Fibroblast of lung (primary cell): ENCODE measurements around the gene WAS. TPM values are rescaled to one million over a fixed set of nuclear protein-coding genes. Genes with fewer than 3 reads are reported as not detected.

Experiments used
- DNase-seq, 2 donors: peaks; one replicate each; pipeline versions ENCODE4 v3.0.0 to v3.0.0-alpha.2; 2010; ENCODE audit warnings: low read depth in 2 of 2
- H2AFZ ChIP-seq: 2 replicates; pipeline ENCODE4 v1.5.1; 2012; ENCODE audit warnings: low read length, control low read depth, inconsistent platforms
- H3K27ac ChIP-seq: 2 replicates; pipeline ENCODE4 v1.5.1; 2011; ENCODE audit warnings: low read length, control low read depth; ENCODE audit not compliant: insufficient read depth
- H3K27me3 ChIP-seq: 2 replicates; pipeline ENCODE4 v1.5.1; 2011; ENCODE audit warnings: mild to moderate bottlenecking, low read length; ENCODE audit not compliant: control insufficient read depth, insufficient read depth
- H3K36me3 ChIP-seq: 2 replicates; pipeline ENCODE4 v1.5.1; 2011; ENCODE audit warnings: low read length; ENCODE audit not compliant: control insufficient read depth, insufficient read depth
- H3K4me1 ChIP-seq: 2 replicates; pipeline ENCODE4 v1.5.1; 2011; ENCODE audit warnings: low read length; ENCODE audit not compliant: control insufficient read depth, insufficient read depth; ENCODE audit errors: extremely low read depth
- H3K4me2 ChIP-seq: 2 replicates; pipeline ENCODE4 v1.5.1; 2011; ENCODE audit warnings: low read length, control low read depth; ENCODE audit not compliant: insufficient read depth; ENCODE audit errors: extremely low read depth
- H3K4me3 ChIP-seq, 4 experiments: fragments of 200-600 bp in 1 of 4; sonication (generic) in 1 of 4; replicated peaks in 1 of 4; 2 replicates each; pipeline ENCODE4 v1.5.1; 2011 to 2016; ENCODE audit warnings: low read length in 4 of 4, low read depth in 3 of 4, mild to moderate bottlenecking in 3 of 4, control low read depth in 2 of 4, inconsistent platforms in 1 of 4, mixed read lengths in 1 of 4; ENCODE audit not compliant: insufficient read depth in 1 of 4; ENCODE audit errors: control extremely low read depth in 1 of 4
- H3K79me2 ChIP-seq: 2 replicates; pipeline ENCODE4 v1.5.1; 2012; ENCODE audit warnings: mild to moderate bottlenecking, low read length, inconsistent platforms; ENCODE audit not compliant: control insufficient read depth, insufficient read depth
- H3K9ac ChIP-seq: 2 replicates; pipeline ENCODE4 v1.5.1; 2011; ENCODE audit warnings: mild to moderate bottlenecking, low read length, control low read depth; ENCODE audit not compliant: insufficient read depth
- H3K9me3 ChIP-seq: 2 replicates; pipeline ENCODE4 v1.5.1; 2012; ENCODE audit warnings: low read depth, low read length; ENCODE audit not compliant: control insufficient read depth, insufficient read depth
- H4K20me1 ChIP-seq: 2 replicates; pipeline ENCODE4 v1.5.1; 2011; ENCODE audit warnings: low read length; ENCODE audit not compliant: control insufficient read depth, insufficient read depth; ENCODE audit errors: extremely low read depth
- CTCF ChIP-seq, 2 donors: IDR thresholded peaks in 1 of 2; conservative IDR thresholded peaks in 1 of 2; 1 replicate in 1 of 2; 2 replicates in 1 of 2; pipeline ENCODE4 v1.5.1; 2011 to 2012; ENCODE audit warnings: low read length in 2 of 2, control low read depth in 1 of 2, inconsistent platforms in 1 of 2, low read depth in 1 of 2, mild to moderate bottlenecking in 1 of 2
- EZH2 ChIP-seq: IDR thresholded peaks from 2 replicates; pipeline ENCODE4 v1.5.1; 2012; ENCODE audit warnings: low read length, control low read depth, mild to moderate bottlenecking; ENCODE audit errors: missing control alignments
- polyA plus RNA-seq, 2 donors: library from polyadenylated mRNA; depleted of rRNA in 1 of 2; stranded (reverse) in 1 of 2; unstranded in 1 of 2; fragments of >200 nt; gene quantifications; 2 replicates each; pipeline ENCODE4 v1.2.1, GENCODE V29; 2011 to 2012; ENCODE audit warnings: missing spikeins in 1 of 2
- total RNA-seq: library from RNA; depleted of rRNA; stranded (reverse); fragments of >200 nt; gene quantifications from 2 replicates; pipeline ENCODE4 v1.2.1, GENCODE V29; 2014

Gene WAS
- total and polyA plus RNA-seq, 2 donors (not counting 1 experiment from before 2014, with no cell fraction given) = 0.07 to 0.17 TPM

GRCh38 chrX:48696301-48696908, 12.8 kb downstream of the WAS start, which contains the start of gene SUV39H1:
TSS of gene SUV39H1 (plus strand) at chrX:48696734. CDS start at chrX:48696785, 51 bp downstream.
- Histone ChIP-seq H3K9me3 (no peaks in the 10 kb centered on the region), H3K4me1 (peaks cover 2% of the 10 kb centered on the region), H2AFZ (peak within 1 kb of the TSS; percentile 81), H3K36me3 (no peaks in the 10 kb centered on the region), H3K27me3 (no peaks in the 10 kb centered on the region), H3K4me2 (peak within 1 kb of the TSS; percentile 88), H3K79me2 (peaks cover 6% of the 10 kb centered on the region), H3K4me3 (peak within 1 kb of the TSS; percentile 49 to 71 (median 60)), H3K9ac (peak within 1 kb of the TSS; percentile 65), H3K27ac (peak within 1 kb of the TSS; percentile 76), H4K20me1 (no peaks in the 10 kb centered on the region)
- no peak for TF ChIP-seq CTCF (conservative IDR thresholded peaks at IDR 0.05 in 1 of 2, IDR thresholded peaks at IDR 0.05 in 1 of 2; ENCODE audit: low read depth in 1 of 2, low read length in 2 of 2)
- TF ChIP-seq EZH2 = no peak
- DNase-seq = peak; percentile 81 to 85

- TF ChIP-seq EZH2 (no peak), CTCF (conservative IDR thresholded peaks at IDR 0.05 in 1 of 2, IDR thresholded peaks at IDR 0.05 in 1 of 2; ENCODE audit: low read depth in 1 of 2, low read length in 2 of 2) (no peak)
- Histone ChIP-seq H3K4me2 (peak overlapping the region; percentile 57), H4K20me1 (no peaks in the 10 kb centered on the region), H3K79me2 (peaks cover 6% of the 10 kb centered on the region), H3K4me1 (peaks cover 2% of the 10 kb centered on the region), H3K9ac (peak overlapping the region; percentile 65), H3K9me3 (no peaks in the 10 kb centered on the region), H3K27ac (peak overlapping the region; percentile 15), H3K36me3 (no peaks in the 10 kb centered on the region), H3K27me3 (no peaks in the 10 kb centered on the region), H2AFZ (no peak overlapping the region), H3K4me3 (peak overlapping the region; percentile 4 to 63 (median 56))
- DNase-seq = peak; percentile 26 to 35
Observed at GRCh38 chrX:48696909-48697727, 13.5 kb downstream of the WAS start.

GRCh38 chrX:48698306-48698705, 14.7 kb downstream of the WAS start:
- Histone ChIP-seq H3K9me3 (no peaks in the 10 kb centered on the region), H3K36me3 (peaks cover 2% of the 10 kb centered on the region), H3K27me3 (no peaks in the 10 kb centered on the region), H3K4me2 (no peak overlapping the region), H3K27ac (no peak overlapping the region), H2AFZ (no peak overlapping the region), H3K4me3 (no peak overlapping the region), H3K9ac (no peak overlapping the region), H3K79me2 (peaks cover 6% of the 10 kb centered on the region), H3K4me1 (peaks cover 2% of the 10 kb centered on the region), H4K20me1 (no peaks in the 10 kb centered on the region)
- no peak for DNase-seq
- TF ChIP-seq EZH2 = no peak
- no peak for TF ChIP-seq CTCF (conservative IDR thresholded peaks at IDR 0.05 in 1 of 2, IDR thresholded peaks at IDR 0.05 in 1 of 2; ENCODE audit: low read depth in 1 of 2, low read length in 2 of 2)
